NB4 (cell line): ENCODE measurements around the gene NPR3.

Source experiments
- MYC ChIP-seq: IDR thresholded peaks from 2 replicates; pipeline ENCODE4 v1.6.1; 2011; ENCODE audit warnings: low read depth, low read length
- POLR2A ChIP-seq: IDR thresholded peaks from 2 replicates; pipeline ENCODE4 v1.6.1; 2011; ENCODE audit warnings: mild to moderate bottlenecking; ENCODE audit not compliant: insufficient read length; ENCODE audit errors: extremely low read depth
- TF ChIP-seq, protein P1 (sequence below): IDR thresholded peaks from one replicate; pipeline ENCODE4 v1.5.1; 2012; ENCODE audit warnings: low read depth, low read length
- TF ChIP-seq, protein P2 (sequence below): IDR thresholded peaks from 2 replicates; pipeline ENCODE4 v1.6.1; 2011; ENCODE audit warnings: low read depth, low read length

DNA sequence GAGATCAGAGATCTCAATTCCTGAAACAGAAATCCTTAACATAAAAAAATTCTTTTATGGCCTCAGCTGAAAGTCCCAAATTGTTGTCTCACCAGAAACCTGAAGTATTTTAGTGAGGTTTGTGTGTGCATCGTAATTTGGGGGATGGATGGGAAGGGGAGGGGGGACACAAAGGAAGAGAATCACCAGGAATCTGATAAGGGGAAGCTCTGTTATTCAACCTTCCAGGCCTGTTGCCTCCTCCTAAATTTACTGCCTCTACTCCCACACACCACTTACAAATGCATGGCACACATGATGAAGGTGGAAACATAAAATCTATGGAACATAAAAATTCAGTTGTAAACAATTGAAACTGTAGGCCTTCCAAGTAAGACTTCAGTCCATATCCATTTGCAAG lies 97.7 kb downstream of the NPR3 start:
- TF ChIP-seq, protein P1, sequence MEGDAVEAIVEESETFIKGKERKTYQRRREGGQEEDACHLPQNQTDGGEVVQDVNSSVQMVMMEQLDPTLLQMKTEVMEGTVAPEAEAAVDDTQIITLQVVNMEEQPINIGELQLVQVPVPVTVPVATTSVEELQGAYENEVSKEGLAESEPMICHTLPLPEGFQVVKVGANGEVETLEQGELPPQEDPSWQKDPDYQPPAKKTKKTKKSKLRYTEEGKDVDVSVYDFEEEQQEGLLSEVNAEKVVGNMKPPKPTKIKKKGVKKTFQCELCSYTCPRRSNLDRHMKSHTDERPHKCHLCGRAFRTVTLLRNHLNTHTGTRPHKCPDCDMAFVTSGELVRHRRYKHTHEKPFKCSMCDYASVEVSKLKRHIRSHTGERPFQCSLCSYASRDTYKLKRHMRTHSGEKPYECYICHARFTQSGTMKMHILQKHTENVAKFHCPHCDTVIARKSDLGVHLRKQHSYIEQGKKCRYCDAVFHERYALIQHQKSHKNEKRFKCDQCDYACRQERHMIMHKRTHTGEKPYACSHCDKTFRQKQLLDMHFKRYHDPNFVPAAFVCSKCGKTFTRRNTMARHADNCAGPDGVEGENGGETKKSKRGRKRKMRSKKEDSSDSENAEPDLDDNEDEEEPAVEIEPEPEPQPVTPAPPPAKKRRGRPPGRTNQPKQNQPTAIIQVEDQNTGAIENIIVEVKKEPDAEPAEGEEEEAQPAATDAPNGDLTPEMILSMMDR: no peak
- no peak for TF ChIP-seq POLR2A
- TF ChIP-seq, protein P2, sequence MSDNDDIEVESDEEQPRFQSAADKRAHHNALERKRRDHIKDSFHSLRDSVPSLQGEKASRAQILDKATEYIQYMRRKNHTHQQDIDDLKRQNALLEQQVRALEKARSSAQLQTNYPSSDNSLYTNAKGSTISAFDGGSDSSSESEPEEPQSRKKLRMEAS: no peak
- no peak for TF ChIP-seq MYC
